Panc1 (cell line): Measurements from ENCODE around the gene CDK5R1.

Experiments used
- POLR2AphosphoS5 ChIP-seq: IDR thresholded peaks from 2 replicates; pipeline ENCODE4 v1.6.1; 2012; ENCODE audit warnings: mild to moderate bottlenecking, low read depth, low read length, moderate library complexity
- SIN3A ChIP-seq: IDR thresholded peaks from 2 replicates; pipeline ENCODE4 v1.6.1; 2012; ENCODE audit warnings: low read depth, mild to moderate bottlenecking, low read length, moderate library complexity, borderline replicate concordance; ENCODE audit not compliant: insufficient read depth
- TF ChIP-seq, protein P1 (sequence below): fragments of 450-650 bp; IDR thresholded peaks from 2 replicates; pipeline ENCODE4 v1.5.1; 2017; ENCODE audit warnings: mild to moderate bottlenecking
- TF ChIP-seq, protein P2 (sequence below), 2 experiments: IDR thresholded peaks; 2 replicates each; pipeline ENCODE4 v1.6.1; 2011 to 2012; ENCODE audit warnings: low read depth in 2 of 2, control low read depth in 1 of 2, low read length in 1 of 2, mild to moderate bottlenecking in 1 of 2, moderate library complexity in 1 of 2; ENCODE audit not compliant: insufficient read depth in 1 of 2

GRCh38 chr17:32487473-32488176 is 832 bp downstream of the CDK5R1 start:
- TF ChIP-seq, protein P1, sequence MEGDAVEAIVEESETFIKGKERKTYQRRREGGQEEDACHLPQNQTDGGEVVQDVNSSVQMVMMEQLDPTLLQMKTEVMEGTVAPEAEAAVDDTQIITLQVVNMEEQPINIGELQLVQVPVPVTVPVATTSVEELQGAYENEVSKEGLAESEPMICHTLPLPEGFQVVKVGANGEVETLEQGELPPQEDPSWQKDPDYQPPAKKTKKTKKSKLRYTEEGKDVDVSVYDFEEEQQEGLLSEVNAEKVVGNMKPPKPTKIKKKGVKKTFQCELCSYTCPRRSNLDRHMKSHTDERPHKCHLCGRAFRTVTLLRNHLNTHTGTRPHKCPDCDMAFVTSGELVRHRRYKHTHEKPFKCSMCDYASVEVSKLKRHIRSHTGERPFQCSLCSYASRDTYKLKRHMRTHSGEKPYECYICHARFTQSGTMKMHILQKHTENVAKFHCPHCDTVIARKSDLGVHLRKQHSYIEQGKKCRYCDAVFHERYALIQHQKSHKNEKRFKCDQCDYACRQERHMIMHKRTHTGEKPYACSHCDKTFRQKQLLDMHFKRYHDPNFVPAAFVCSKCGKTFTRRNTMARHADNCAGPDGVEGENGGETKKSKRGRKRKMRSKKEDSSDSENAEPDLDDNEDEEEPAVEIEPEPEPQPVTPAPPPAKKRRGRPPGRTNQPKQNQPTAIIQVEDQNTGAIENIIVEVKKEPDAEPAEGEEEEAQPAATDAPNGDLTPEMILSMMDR: no peak
- TF ChIP-seq, protein P2, sequence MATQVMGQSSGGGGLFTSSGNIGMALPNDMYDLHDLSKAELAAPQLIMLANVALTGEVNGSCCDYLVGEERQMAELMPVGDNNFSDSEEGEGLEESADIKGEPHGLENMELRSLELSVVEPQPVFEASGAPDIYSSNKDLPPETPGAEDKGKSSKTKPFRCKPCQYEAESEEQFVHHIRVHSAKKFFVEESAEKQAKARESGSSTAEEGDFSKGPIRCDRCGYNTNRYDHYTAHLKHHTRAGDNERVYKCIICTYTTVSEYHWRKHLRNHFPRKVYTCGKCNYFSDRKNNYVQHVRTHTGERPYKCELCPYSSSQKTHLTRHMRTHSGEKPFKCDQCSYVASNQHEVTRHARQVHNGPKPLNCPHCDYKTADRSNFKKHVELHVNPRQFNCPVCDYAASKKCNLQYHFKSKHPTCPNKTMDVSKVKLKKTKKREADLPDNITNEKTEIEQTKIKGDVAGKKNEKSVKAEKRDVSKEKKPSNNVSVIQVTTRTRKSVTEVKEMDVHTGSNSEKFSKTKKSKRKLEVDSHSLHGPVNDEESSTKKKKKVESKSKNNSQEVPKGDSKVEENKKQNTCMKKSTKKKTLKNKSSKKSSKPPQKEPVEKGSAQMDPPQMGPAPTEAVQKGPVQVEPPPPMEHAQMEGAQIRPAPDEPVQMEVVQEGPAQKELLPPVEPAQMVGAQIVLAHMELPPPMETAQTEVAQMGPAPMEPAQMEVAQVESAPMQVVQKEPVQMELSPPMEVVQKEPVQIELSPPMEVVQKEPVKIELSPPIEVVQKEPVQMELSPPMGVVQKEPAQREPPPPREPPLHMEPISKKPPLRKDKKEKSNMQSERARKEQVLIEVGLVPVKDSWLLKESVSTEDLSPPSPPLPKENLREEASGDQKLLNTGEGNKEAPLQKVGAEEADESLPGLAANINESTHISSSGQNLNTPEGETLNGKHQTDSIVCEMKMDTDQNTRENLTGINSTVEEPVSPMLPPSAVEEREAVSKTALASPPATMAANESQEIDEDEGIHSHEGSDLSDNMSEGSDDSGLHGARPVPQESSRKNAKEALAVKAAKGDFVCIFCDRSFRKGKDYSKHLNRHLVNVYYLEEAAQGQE (IDR thresholded peaks at IDR 0.05; ENCODE audit: insufficient read depth in 1 of 2, low read depth in 2 of 2, low read length in 1 of 2): no peak
- no peak for TF ChIP-seq SIN3A
- TF ChIP-seq POLR2AphosphoS5: no peak
